Adrenal gland (tissue), 5 donors: ENCODE measurements around the gene MAJIN.

ENCODE experiments used
- POLR2A ChIP-seq, 2 donors: fragments of 450-650 bp; IDR thresholded peaks; one replicate each; pipeline ENCODE4 v1.6.1; 2017; ENCODE audit warnings: antibody characterized with exemption in 2 of 2, mild to moderate bottlenecking in 2 of 2, moderate library complexity in 1 of 2
- TF ChIP-seq, protein P1 (sequence below), 6 experiments: fragments of 450-650 bp in 4 of 6; fragments of 200-600 bp in 2 of 6; sonication (generic) in 1 of 6; IDR thresholded peaks; 1 replicate in 5 of 6; 2 replicates in 1 of 6; pipeline versions ENCODE4 v1.5.1 to v1.8.0; 2016 to 2021; ENCODE audit warnings: antibody characterized with exemption in 6 of 6, mild to moderate bottlenecking in 2 of 6, moderate library complexity in 1 of 6
- donor health status: DM: no; HTN: no; CAD: no.

GRCh38 chr11:64999478-64999877 lies 27.6 kb upstream of the MAJIN start:
- TF ChIP-seq, protein P1, sequence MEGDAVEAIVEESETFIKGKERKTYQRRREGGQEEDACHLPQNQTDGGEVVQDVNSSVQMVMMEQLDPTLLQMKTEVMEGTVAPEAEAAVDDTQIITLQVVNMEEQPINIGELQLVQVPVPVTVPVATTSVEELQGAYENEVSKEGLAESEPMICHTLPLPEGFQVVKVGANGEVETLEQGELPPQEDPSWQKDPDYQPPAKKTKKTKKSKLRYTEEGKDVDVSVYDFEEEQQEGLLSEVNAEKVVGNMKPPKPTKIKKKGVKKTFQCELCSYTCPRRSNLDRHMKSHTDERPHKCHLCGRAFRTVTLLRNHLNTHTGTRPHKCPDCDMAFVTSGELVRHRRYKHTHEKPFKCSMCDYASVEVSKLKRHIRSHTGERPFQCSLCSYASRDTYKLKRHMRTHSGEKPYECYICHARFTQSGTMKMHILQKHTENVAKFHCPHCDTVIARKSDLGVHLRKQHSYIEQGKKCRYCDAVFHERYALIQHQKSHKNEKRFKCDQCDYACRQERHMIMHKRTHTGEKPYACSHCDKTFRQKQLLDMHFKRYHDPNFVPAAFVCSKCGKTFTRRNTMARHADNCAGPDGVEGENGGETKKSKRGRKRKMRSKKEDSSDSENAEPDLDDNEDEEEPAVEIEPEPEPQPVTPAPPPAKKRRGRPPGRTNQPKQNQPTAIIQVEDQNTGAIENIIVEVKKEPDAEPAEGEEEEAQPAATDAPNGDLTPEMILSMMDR (IDR thresholded peaks at IDR 0.05): no peak
- TF ChIP-seq POLR2A (IDR thresholded peaks at IDR 0.05): no peak
